Left lung (tissue), 10 donors: Measurements from ENCODE around the gene PID1. TPM values are rescaled to one million over a fixed set of nuclear protein-coding genes. Genes with fewer than 3 reads are reported as not detected.

ENCODE experiments used
- ATAC-seq: fragments of 200-7000 bp; cut with Tn5 transposase; one replicate; pipeline ENCODE4 v1.9.1; 2020; ENCODE audit warnings: moderate library complexity
- DNase-seq, 4 donors: peaks; one replicate each; pipeline ENCODE4 v3.0.0-alpha.2; 2013 to 2020
- H3K27ac ChIP-seq, 2 donors: fragments of 200-600 bp; sonication (generic) in 1 of 2; one replicate each; pipeline versions ENCODE4 v1.5.0 to v1.8.0; 2020 to 2021
- H3K27me3 ChIP-seq, 2 donors: fragments of 200-600 bp; sonication (generic) in 1 of 2; one replicate each; pipeline versions ENCODE4 v1.5.0 to v1.8.0; 2020 to 2021
- H3K36me3 ChIP-seq, 2 donors: fragments of 200-600 bp; sonication (generic) in 1 of 2; one replicate each; pipeline versions ENCODE4 v1.5.0 to v1.8.0; 2020 to 2021
- H3K4me1 ChIP-seq, 2 donors: fragments of 200-600 bp; one replicate each; pipeline ENCODE4 v1.8.0; 2021
- H3K4me3 ChIP-seq, 2 donors: fragments of 200-600 bp; sonication (generic) in 1 of 2; one replicate each; pipeline versions ENCODE4 v1.5.0 to v1.8.0; 2020 to 2021; ENCODE audit warnings: mild to moderate bottlenecking in 1 of 2
- H3K9me3 ChIP-seq, 2 donors: fragments of 200-600 bp; sonication (generic) in 1 of 2; one replicate each; pipeline versions ENCODE4 v1.5.0 to v1.8.0; 2020 to 2021
- CTCF ChIP-seq, 2 donors: fragments of 200-600 bp; sonication (generic) in 1 of 2; IDR thresholded peaks; one replicate each; pipeline versions ENCODE4 v1.5.0 to v1.8.0; 2021; ENCODE audit warnings: antibody characterized with exemption in 2 of 2
- intact Hi-C, 2 donors: fragments of 100-400 bp; cut with DNase I; formaldehyde crosslinking; loops; one replicate each; pipeline versions ENCODE4 v1.11.2 to v1.14.2; 2022
- polyA plus RNA-seq, 6 donors: library from polyadenylated mRNA; unstranded; fragments of 120-200 nt; gene quantifications; one replicate each; pipeline ENCODE4 v1.2.1, GENCODE V29; 2013; ENCODE audit not compliant: insufficient read length in 6 of 6
- total RNA-seq, 2 donors: library from RNA; stranded (reverse); fragmentation: NEBNext Ultra II Directional; extraction: Animal tissue kit (Norgen Biotek cat#: 25700); gene quantifications; one replicate each; pipeline ENCODE4 v1.2.1, GENCODE V29; 2021
- donor health status: DM: no; HTN: yes; CAD: no.
- donor health status: DM: no; HTN: no; CAD: no.

The PID1 gene
- total and polyA plus RNA-seq, 8 donors: 19.7 to 47.8 (median 27.4) TPM

GRCh38 chr2:229257985-229258384 is 13.1 kb downstream of the PID1 start:
- Histone ChIP-seq H3K36me3 (peaks cover 0 to 14% of the 10 kb centered on the region in 2 donors), H3K27ac (no peak overlapping the region), H3K4me1 (no peaks in the 10 kb centered on the region), H3K27me3 (no peaks in the 10 kb centered on the region), H3K4me3 (no peak overlapping the region), H3K9me3 (peaks cover 0 to 7% of the 10 kb centered on the region in 2 donors)
- DNase-seq (no peak), ATAC-seq (peak; percentile 25)
- no peak for TF ChIP-seq CTCF (IDR thresholded peaks at IDR 0.05)
- intact Hi-C loops: no loop called here

- no peaks in the 10 kb centered on the region for H3K27me3 ChIP-seq
- H3K4me1 ChIP-seq: no peaks in the 10 kb centered on the region
- ATAC-seq: no peak
- TF ChIP-seq CTCF (IDR thresholded peaks at IDR 0.05): no peak
- intact Hi-C loops: no loop called here
- H3K4me3 ChIP-seq: no peak overlapping the region
- no peak for DNase-seq
- no peak overlapping the region for H3K27ac ChIP-seq
- peaks cover 0 to 4% of the 10 kb centered on the region in 2 donors for H3K36me3 ChIP-seq
- peaks cover 0 to 5% of the 10 kb centered on the region in 2 donors for H3K9me3 ChIP-seq
These were observed 14.7 kb downstream of the PID1 start for GRCh38 chr2:229256376-229256775.

DNA sequence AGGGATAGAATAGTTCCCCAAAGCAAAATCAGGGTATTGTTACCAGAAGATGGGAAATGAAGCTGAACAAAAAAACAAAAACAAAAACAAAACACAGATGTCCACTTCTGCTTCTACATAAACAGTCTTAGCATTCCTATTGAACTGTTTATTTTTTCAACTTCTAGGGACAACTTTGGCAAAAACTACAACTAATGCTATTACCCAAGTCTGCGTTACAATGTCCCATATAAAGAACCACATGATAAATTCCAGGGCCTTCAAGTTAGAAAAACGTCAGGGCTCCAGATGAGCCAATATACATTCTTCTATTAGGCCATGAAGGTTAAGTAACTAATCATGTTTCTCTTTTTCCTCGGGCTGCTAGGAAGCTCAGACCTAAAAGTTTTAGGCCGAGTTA is 16.9 kb downstream of the PID1 start:
- H3K4me1 ChIP-seq: no peaks in the 10 kb centered on the region
- intact Hi-C loops: no loop called here
- no peak overlapping the region for H3K4me3 ChIP-seq
- DNase-seq (no peak), ATAC-seq (no peak)
- H3K36me3 ChIP-seq: no peaks in the 10 kb centered on the region
- H3K27ac ChIP-seq: no peak overlapping the region
- no peaks in the 10 kb centered on the region for H3K9me3 ChIP-seq
- no peaks in the 10 kb centered on the region for H3K27me3 ChIP-seq
- no peak for TF ChIP-seq CTCF (IDR thresholded peaks at IDR 0.05)

- Histone ChIP-seq H3K4me3 (no peak overlapping the region), H3K27ac (no peak overlapping the region), H3K4me1 (no peaks in the 10 kb centered on the region), H3K27me3 (no peaks in the 10 kb centered on the region), H3K36me3 (no peaks in the 10 kb centered on the region), H3K9me3 (no peaks in the 10 kb centered on the region)
- no peak for TF ChIP-seq CTCF (IDR thresholded peaks at IDR 0.05)
- intact Hi-C loops: no loop called here
- DNase-seq (no peak), ATAC-seq (no peak)
These were observed 18.1 kb downstream of the PID1 start for GRCh38 chr2:229252996-229253395.

- no peak for TF ChIP-seq CTCF (IDR thresholded peaks at IDR 0.05)
- intact Hi-C loops: no loop called here
- no peak for ATAC-seq
- H3K4me3 ChIP-seq: no peak overlapping the region
- H3K4me1 ChIP-seq: no peaks in the 10 kb centered on the region
- H3K27ac ChIP-seq: no peak overlapping the region
- H3K36me3 ChIP-seq: no peaks in the 10 kb centered on the region
- no peaks in the 10 kb centered on the region for H3K9me3 ChIP-seq
- no peaks in the 10 kb centered on the region for H3K27me3 ChIP-seq
- DNase-seq: no peak
These were observed 18.8 kb downstream of the PID1 start for GRCh38 chr2:229252280-229252679.
